Measurements from ENCODE around the gene DCTN3. TPM values are rescaled to one million over a fixed set of nuclear protein-coding genes. Genes with fewer than 3 reads are reported as not detected.

DCTN3 gene
- polyA plus RNA-seq, 4 donors: 55.7 to 92.9 (median 85.9) TPM

- H3K4me1 ChIP-seq (ENCODE audit: control insufficient read depth in 3 of 3, insufficient read depth in 2 of 3, low read depth in 1 of 3, low read length in 2 of 3): peaks cover 5 to 28% (median 8%) of the 10 kb centered on the region in 3 donors
- WGBS, 3 donors: 10 to 23% (median 19%) methylated on average over 16 of the region's 16 CpGs
- no peak overlapping the region for H3K27ac ChIP-seq (ENCODE audit: low read depth in 1 of 3, low read length in 2 of 3)
- no peaks in the 10 kb centered on the region for H3K36me3 ChIP-seq (ENCODE audit: control insufficient read depth in 3 of 3, insufficient read depth in 2 of 3, low read depth in 1 of 3, low read length in 3 of 3)
- no peak for FAIRE-seq
- peaks cover 3 to 72% (median 23%) of the 10 kb centered on the region in 3 donors for H3K27me3 ChIP-seq (ENCODE audit: control insufficient read depth in 3 of 3, insufficient read depth in 3 of 3, low read length in 3 of 3)
- DNase-seq: no peak
- peak overlapping the region in 1 of 3 donors; percentile 47 for H3K4me3 ChIP-seq (ENCODE audit: low read depth in 1 of 3, low read length in 3 of 3)
- H3K9me3 ChIP-seq (ENCODE audit: control insufficient read depth in 2 of 2, insufficient read depth in 1 of 2, low read depth in 1 of 2, low read length in 1 of 2): no peaks in the 10 kb centered on the region
Observed at GRCh38 chr9:34591917-34592866, 28.1 kb downstream of the DCTN3 start.

- Histone ChIP-seq H3K4me3 (ENCODE audit: low read depth in 1 of 3, low read length in 3 of 3) (peak overlapping the region in 2 of 3 donors; percentile 11 to 47), H3K27me3 (ENCODE audit: control insufficient read depth in 3 of 3, insufficient read depth in 3 of 3, low read length in 3 of 3) (peaks cover 3 to 77% (median 28%) of the 10 kb centered on the region in 3 donors), H3K4me1 (ENCODE audit: control insufficient read depth in 3 of 3, insufficient read depth in 2 of 3, low read depth in 1 of 3, low read length in 2 of 3) (peaks cover 5 to 28% (median 8%) of the 10 kb centered on the region in 3 donors), H3K36me3 (ENCODE audit: control insufficient read depth in 3 of 3, insufficient read depth in 2 of 3, low read depth in 1 of 3, low read length in 3 of 3) (no peaks in the 10 kb centered on the region), H3K9me3 (ENCODE audit: control insufficient read depth in 2 of 2, insufficient read depth in 1 of 2, low read depth in 1 of 2, low read length in 1 of 2) (no peaks in the 10 kb centered on the region), H3K27ac (ENCODE audit: low read depth in 1 of 3, low read length in 2 of 3) (no peak overlapping the region)
- 3 to 7% (median 4%) methylated on average over 49 to 60 of the region's 60 CpGs for WGBS, 3 donors
- FAIRE-seq (no peak), DNase-seq (peak; percentile 73 to 87)
Observed at GRCh38 chr9:34591248-34591916, 28.9 kb downstream of the DCTN3 start.

GRCh38 chr9:34590381-34591247, 29.7 kb downstream of the DCTN3 start:
- Histone ChIP-seq H3K9me3 (ENCODE audit: control insufficient read depth in 2 of 2, insufficient read depth in 1 of 2, low read depth in 1 of 2, low read length in 1 of 2) (no peaks in the 10 kb centered on the region), H3K36me3 (ENCODE audit: control insufficient read depth in 3 of 3, insufficient read depth in 2 of 3, low read depth in 1 of 3, low read length in 3 of 3) (no peaks in the 10 kb centered on the region), H3K4me1 (ENCODE audit: control insufficient read depth in 3 of 3, insufficient read depth in 2 of 3, low read depth in 1 of 3, low read length in 2 of 3) (peaks cover 5 to 28% (median 8%) of the 10 kb centered on the region in 3 donors), H3K4me3 (ENCODE audit: low read depth in 1 of 3, low read length in 3 of 3) (peak overlapping the region in 2 of 3 donors; percentile 18 to 47), H3K27me3 (ENCODE audit: control insufficient read depth in 3 of 3, insufficient read depth in 3 of 3, low read length in 3 of 3) (peaks cover 9 to 85% (median 35%) of the 10 kb centered on the region in 3 donors), H3K27ac (ENCODE audit: low read depth in 1 of 3, low read length in 2 of 3) (no peak overlapping the region)
- FAIRE-seq: no peak
- DNase-seq: peak; percentile 51 to 76
- 4 to 15% (median 8%) methylated on average over 39 to 40 of the region's 40 CpGs for WGBS, 3 donors

- Histone ChIP-seq H3K9me3 (ENCODE audit: control insufficient read depth in 2 of 2, insufficient read depth in 1 of 2, low read depth in 1 of 2, low read length in 1 of 2) (no peaks in the 10 kb centered on the region), H3K4me3 (ENCODE audit: low read depth in 1 of 3, low read length in 3 of 3) (peak within 1 kb of the TSS in 2 of 3 donors; percentile 43 to 55), H3K36me3 (ENCODE audit: control insufficient read depth in 3 of 3, insufficient read depth in 2 of 3, low read depth in 1 of 3, low read length in 3 of 3) (no peaks in the 10 kb centered on the region), H3K27me3 (ENCODE audit: control insufficient read depth in 3 of 3, insufficient read depth in 3 of 3, low read length in 3 of 3) (peaks cover 9 to 93% (median 39%) of the 10 kb centered on the region in 3 donors), H3K4me1 (ENCODE audit: control insufficient read depth in 3 of 3, insufficient read depth in 2 of 3, low read depth in 1 of 3, low read length in 2 of 3) (peaks cover 5 to 28% (median 8%) of the 10 kb centered on the region in 3 donors), H3K27ac (ENCODE audit: low read depth in 1 of 3, low read length in 2 of 3) (no peak within 1 kb of the TSS)
- WGBS, 3 donors: 1% methylated on average over 45 to 104 of the region's 104 CpGs
- peak in 1 of 2 donors; percentile 55 for DNase-seq
- FAIRE-seq: no peak
Observed at GRCh38 chr9:34589636-34590380, 30.5 kb downstream of the DCTN3 start, which contains the start of gene CNTFR. Gene CNTFR (minus strand): TSS chr9:34589724. CDS start chr9:34568981, 20,743 bp downstream.

- Histone ChIP-seq H3K9me3 (ENCODE audit: control insufficient read depth in 2 of 2, insufficient read depth in 1 of 2, low read depth in 1 of 2, low read length in 1 of 2) (no peaks in the 10 kb centered on the region), H3K27ac (ENCODE audit: low read depth in 1 of 3, low read length in 2 of 3) (no peak overlapping the region), H3K4me1 (ENCODE audit: control insufficient read depth in 3 of 3, insufficient read depth in 2 of 3, low read depth in 1 of 3, low read length in 2 of 3) (peaks cover 5 to 28% (median 8%) of the 10 kb centered on the region in 3 donors), H3K27me3 (ENCODE audit: control insufficient read depth in 3 of 3, insufficient read depth in 3 of 3, low read length in 3 of 3) (peaks cover 9 to 93% (median 39%) of the 10 kb centered on the region in 3 donors), H3K36me3 (ENCODE audit: control insufficient read depth in 3 of 3, insufficient read depth in 2 of 3, low read depth in 1 of 3, low read length in 3 of 3) (no peaks in the 10 kb centered on the region), H3K4me3 (ENCODE audit: low read depth in 1 of 3, low read length in 3 of 3) (peak overlapping the region in 2 of 3 donors; percentile 43 to 55)
- FAIRE-seq: no peak
- DNase-seq: peak in 1 of 2 donors; percentile 32
- 2 to 4% (median 3%) methylated on average over 54 to 86 of the region's 86 CpGs for WGBS, 3 donors
Observed at GRCh38 chr9:34588671-34589635, 31.3 kb downstream of the DCTN3 start.

- 42 to 57% (median 50%) methylated on average over 2 of the region's 2 CpGs for WGBS, 3 donors
- H3K36me3 ChIP-seq (ENCODE audit: control insufficient read depth in 3 of 3, insufficient read depth in 2 of 3, low read depth in 1 of 3, low read length in 3 of 3): no peaks in the 10 kb centered on the region
- H3K27ac ChIP-seq (ENCODE audit: low read depth in 1 of 3, low read length in 2 of 3): no peak overlapping the region
- peaks cover 9 to 88% (median 34%) of the 10 kb centered on the region in 3 donors for H3K27me3 ChIP-seq (ENCODE audit: control insufficient read depth in 3 of 3, insufficient read depth in 3 of 3, low read length in 3 of 3)
- H3K4me1 ChIP-seq (ENCODE audit: control insufficient read depth in 3 of 3, insufficient read depth in 2 of 3, low read depth in 1 of 3, low read length in 2 of 3): peaks cover 3 to 28% (median 8%) of the 10 kb centered on the region in 3 donors
- DNase-seq (no peak), FAIRE-seq (no peak)
- no peak overlapping the region for H3K4me3 ChIP-seq (ENCODE audit: low read depth in 1 of 3, low read length in 3 of 3)
- no peaks in the 10 kb centered on the region for H3K9me3 ChIP-seq (ENCODE audit: control insufficient read depth in 2 of 2, insufficient read depth in 1 of 2, low read depth in 1 of 2, low read length in 1 of 2)
Observed at GRCh38 chr9:34587271-34587670, 33.0 kb downstream of the DCTN3 start.

All from small intestine (tissue), 7 donors.